Right renal cortex interstitium (tissue), 3 donors: ENCODE measurements around the gene RANBP17. TPM values are rescaled to one million over a fixed set of nuclear protein-coding genes. Genes with fewer than 3 reads are reported as not detected.
"Not testable (repeated sequence)": the region's sequence is repeated elsewhere in the genome, so short reads cannot be mapped to it uniquely, and the experiment has no call there.

Source experiments
- DNase-seq, 3 donors: peaks; one replicate each; pipeline ENCODE4 v3.0.0-alpha.2; 2013; ENCODE audit warnings: low read depth in 3 of 3, low spot score in 2 of 3
- polyA plus RNA-seq, 3 donors: library from polyadenylated mRNA; unstranded; fragments of 120-200 nt; gene quantifications; one replicate each; pipeline ENCODE4 v1.2.1, GENCODE V29; 2013; ENCODE audit not compliant: insufficient read length in 3 of 3

The RANBP17 gene
- polyA plus RNA-seq, 3 donors: 8.8 to 10.9 (median 9.2) TPM

DNA sequence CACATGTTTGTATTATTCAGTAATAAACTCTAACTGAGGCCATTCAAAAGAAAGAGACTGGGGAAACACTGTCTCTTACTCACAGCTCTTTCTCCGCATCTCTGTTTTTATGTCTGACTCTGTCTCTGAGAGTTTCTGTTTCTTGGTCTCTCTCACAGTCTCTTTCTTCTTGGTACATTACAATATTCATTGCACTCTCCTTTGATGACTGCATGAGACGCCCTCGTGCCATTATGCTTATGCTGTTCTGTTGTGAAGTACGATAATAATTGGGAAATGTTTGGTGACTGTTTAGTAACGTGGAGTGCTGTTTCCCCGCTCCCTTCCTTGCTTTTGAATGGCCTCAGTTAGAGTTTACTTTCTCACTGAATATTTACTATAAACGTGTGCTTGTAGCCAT lies 421.9 kb downstream of the RANBP17 start:
- DNase-seq: no peak

GRCh38 chr5:171285465-171285864 lies 423.6 kb downstream of the RANBP17 start:
- DNase-seq: no peak

DNA sequence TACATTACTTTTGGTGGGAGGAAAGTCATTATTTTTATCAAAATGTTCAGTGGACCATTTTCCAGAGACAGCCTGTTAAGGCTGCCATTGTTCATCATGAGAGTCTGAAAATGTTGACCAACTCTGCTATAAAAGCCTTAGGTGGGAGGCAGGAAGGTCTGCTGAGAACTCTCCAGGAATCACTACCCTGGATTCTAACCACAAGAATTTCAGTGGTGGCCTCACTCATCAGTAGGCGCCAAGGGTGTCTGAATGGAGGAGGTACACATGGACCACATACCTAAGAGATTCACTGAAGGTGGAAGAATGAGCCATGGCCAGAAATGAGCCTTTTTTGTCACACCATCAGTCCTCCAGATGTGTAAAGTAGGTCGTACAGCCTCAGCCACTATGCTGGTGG lies 426.2 kb downstream of the RANBP17 start:
- DNase-seq: no peak

- DNase-seq: no peak
Observed at GRCh38 chr5:171291371-171291770, 429.6 kb downstream of the RANBP17 start.

GRCh38 chr5:171295299-171295698 lies 433.5 kb downstream of the RANBP17 start:
- no peak for DNase-seq

GRCh38 chr5:171295801-171296200 lies 434.0 kb downstream of the RANBP17 start:
- DNase-seq: no peak

- not testable (repeated sequence) for DNase-seq
Observed at GRCh38 chr5:171297941-171298340, 436.1 kb downstream of the RANBP17 start.

GRCh38 chr5:171299228-171299627 lies 437.4 kb downstream of the RANBP17 start:
- DNase-seq: no peak

DNA sequence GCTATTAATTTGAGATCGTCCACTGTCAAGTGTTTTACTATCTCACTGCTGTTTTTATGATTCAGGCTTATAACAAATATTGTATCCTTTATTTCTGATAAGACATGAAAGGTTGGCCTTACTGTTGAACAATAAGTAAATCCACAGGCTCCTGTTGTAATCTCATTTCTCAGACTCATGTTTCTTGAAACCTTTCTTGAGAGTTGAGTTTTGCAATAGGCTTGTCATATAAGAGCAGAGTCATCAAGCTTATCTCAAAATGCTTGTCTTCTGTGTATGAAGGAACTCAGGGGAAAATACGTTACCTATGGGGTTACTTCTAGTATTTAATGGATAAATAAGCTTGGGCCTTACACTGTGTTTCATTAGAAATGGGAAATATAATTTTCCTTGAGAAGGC lies 438.0 kb downstream of the RANBP17 start:
- DNase-seq: no peak

GRCh38 chr5:171300358-171300757 lies 438.5 kb downstream of the RANBP17 start:
- DNase-seq: no peak

GRCh38 chr5:171306166-171306565 lies 444.3 kb downstream of the RANBP17 start:
- no peak for DNase-seq

- no peak for DNase-seq
Observed at GRCh38 chr5:171306781-171307591, 445.2 kb downstream of the RANBP17 start.

- no peak for DNase-seq
Observed at GRCh38 chr5:171307789-171308452, 446.1 kb downstream of the RANBP17 start.

DNA sequence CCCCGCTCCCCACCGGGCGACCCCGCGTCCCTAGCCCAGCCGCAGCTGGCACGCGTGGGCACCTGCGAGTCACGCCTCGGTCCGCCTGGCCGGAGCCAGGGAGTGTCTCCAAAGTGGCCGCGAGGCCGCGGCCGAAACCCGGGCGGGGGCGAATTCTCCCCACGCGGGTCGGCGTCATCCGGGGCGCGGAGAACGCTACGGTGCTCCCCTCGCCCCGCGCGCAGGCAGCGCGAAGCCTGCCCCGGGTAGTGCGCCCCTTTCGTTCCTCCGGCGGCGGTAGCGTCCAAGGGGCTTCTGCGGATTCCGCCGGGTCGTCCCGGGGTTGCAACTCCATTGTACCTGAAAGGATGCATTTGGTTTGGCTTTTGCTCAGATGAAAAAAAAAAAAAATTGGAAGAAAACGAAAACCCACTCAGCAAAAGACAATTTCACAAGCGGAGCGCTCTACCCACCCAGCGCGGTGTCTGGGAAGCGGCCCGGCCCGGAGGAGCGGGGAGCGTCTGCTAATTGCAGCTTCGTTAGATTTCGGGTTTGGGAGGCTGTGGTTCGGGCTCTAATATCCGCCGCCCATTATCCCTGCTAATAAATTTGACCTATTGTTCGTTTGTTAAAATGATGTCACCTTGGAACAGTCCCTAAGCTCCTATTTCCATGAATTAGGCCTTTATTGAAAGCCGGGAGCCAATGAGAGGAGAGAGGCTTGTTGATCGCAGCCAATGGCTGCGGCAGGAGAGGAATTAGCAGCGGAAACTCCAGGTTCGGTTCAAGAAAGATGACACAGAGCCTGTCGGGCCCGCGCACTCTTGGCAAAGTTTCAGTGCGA lies 446.8 kb downstream of the RANBP17 start, which contains the start of gene TLX3:
Gene TLX3 (plus strand): TSS at position 796 of the 823 bp plus-strand sequence. CDS start 118 bp downstream, outside the sequence.
- no peak for DNase-seq

DNA sequence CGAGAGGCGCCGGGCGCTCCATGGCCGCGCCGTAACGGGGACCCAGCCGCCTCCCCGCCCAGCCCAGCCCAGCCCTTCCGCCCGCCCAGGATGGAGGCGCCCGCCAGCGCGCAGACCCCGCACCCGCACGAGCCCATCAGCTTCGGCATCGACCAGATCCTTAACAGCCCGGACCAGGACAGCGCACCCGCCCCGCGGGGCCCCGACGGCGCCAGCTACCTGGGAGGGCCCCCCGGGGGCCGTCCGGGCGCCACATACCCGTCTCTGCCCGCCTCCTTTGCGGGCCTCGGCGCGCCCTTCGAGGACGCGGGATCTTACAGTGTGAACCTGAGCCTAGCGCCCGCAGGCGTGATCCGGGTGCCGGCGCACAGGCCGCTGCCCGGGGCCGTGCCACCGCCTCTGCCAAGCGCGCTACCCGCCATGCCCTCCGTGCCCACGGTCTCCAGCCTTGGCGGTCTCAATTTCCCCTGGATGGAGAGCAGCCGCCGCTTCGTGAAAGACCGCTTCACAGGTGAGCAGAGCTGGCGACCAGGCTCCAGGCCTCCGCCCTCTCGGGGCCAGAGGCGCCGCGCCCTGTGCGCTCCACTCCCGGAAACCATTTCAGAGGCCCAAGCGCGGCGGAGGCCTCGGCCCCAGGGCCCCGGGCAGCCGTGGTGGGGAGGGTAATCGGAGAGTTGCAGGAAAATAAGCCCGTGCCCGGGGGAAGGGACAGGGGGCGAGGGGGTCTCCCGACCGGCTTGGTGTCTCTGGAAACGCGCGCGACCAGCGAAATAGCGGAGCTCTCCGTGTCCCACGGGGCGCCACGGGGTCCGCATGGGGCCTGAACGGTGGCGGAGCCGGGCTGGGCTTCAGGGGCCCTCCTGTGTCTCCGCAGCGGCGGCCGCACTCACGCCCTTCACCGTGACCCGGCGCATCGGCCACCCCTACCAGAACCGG lies 447.7 kb downstream of the RANBP17 start:
- no peak for DNase-seq

DNA sequence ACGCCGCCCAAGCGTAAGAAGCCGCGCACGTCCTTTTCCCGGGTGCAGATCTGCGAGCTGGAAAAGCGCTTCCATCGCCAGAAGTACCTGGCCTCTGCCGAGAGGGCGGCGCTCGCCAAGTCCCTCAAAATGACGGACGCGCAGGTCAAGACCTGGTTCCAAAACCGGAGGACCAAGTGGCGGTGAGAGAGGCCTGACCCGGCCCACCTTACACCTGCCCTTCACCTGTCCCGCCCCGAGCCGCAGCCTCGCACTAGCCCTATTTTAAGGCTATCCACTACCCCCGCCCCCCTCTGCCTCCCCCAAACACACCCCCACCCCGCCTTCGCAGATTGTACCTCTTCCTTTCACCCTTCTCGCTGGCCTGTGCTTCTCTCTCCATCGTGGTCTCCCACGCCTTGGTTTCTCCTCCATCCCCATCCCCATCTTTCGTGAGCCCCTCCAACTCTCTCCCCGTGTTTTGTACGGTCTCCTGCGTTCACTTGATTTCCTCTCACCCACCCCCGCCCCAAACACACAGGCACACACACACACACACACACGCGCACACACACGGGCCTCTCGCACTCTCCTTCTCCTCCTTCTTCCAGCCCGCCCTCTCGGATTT lies 448.5 kb downstream of the RANBP17 start:
- no peak for DNase-seq

GRCh38 chr5:171310819-171311321 lies 449.1 kb downstream of the RANBP17 start:
- DNase-seq: no peak

GRCh38 chr5:171311322-171312077 lies 449.7 kb downstream of the RANBP17 start:
- no peak for DNase-seq
